NCI-H2081 treated with DMSO at 0.1 percent for 48 hours (cell line): ENCODE data around the gene GNA12.
"Not testable (repeated sequence)": the region's sequence is repeated elsewhere in the genome, so short reads cannot be mapped to it uniquely, and the experiment has no call there.

ENCODE experiments used
- DNase-seq: peaks from one replicate; lab custom pipeline; 2025; lab: John Stamatoyannopoulos, UW

The GNA12 gene

GRCh38 chr7:2691011-2691707, 152.9 kb downstream of the GNA12 start:
- DNase-seq = no peak

- no peak for DNase-seq
Observed at GRCh38 chr7:2689951-2690705, 154.0 kb downstream of the GNA12 start.

- no peak for DNase-seq
Observed at GRCh38 chr7:2689343-2689847, 154.7 kb downstream of the GNA12 start.

- DNase-seq = no peak
Observed at GRCh38 chr7:2688409-2689342, 155.4 kb downstream of the GNA12 start.

- DNase-seq = no peak
Observed at GRCh38 chr7:2687881-2688318, 156.2 kb downstream of the GNA12 start, which contains the start of gene AMZ1. Gene AMZ1 (plus strand): TSS chr7:2688202. CDS start chr7:2700452, 12,250 bp downstream.

- no peak for DNase-seq
Observed at GRCh38 chr7:2687338-2687869, 156.7 kb downstream of the GNA12 start.

GRCh38 chr7:2686101-2686500, 158.0 kb downstream of the GNA12 start:
- DNase-seq = no peak

GRCh38 chr7:2684501-2684900, 159.6 kb downstream of the GNA12 start:
- no peak for DNase-seq

- DNase-seq = no peak
Observed at GRCh38 chr7:2681929-2682799, 161.9 kb downstream of the GNA12 start.

GRCh38 chr7:2680792-2681490, 163.2 kb downstream of the GNA12 start:
- DNase-seq = no peak

- no peak for DNase-seq
Observed at GRCh38 chr7:2680256-2680655, 163.9 kb downstream of the GNA12 start.

GRCh38 chr7:2679135-2680127, 164.7 kb downstream of the GNA12 start:
- not testable (repeated sequence) for DNase-seq

- not testable (repeated sequence) for DNase-seq
Observed at GRCh38 chr7:2678454-2678853, 165.7 kb downstream of the GNA12 start.
